ENCODE measurements around the gene ACTN2.
A peak's percentile ranks its signal among the peaks of the same experiment; 100 is the strongest.
"Not testable (repeated sequence)": the region's sequence is repeated elsewhere in the genome, so short reads cannot be mapped to it uniquely, and the experiment has no call there.

Gene ACTN2

GRCh38 chr1:236685917-236686814, at the start of gene ACTN2:
ACTN2 (plus strand) TSS chr1:236686499; CDS start chr1:236686674, 175 bp downstream.
- DNase-seq (ENCODE audit: low read depth) = peak; percentile 10

- DNase-seq (ENCODE audit: low read depth) = no peak
Measured at GRCh38 chr1:236638945-236639344, 47.4 kb upstream of the ACTN2 start.

- no peak for DNase-seq (ENCODE audit: low read depth)
Measured at GRCh38 chr1:236639686-236640085, 46.6 kb upstream of the ACTN2 start.

- no peak for DNase-seq (ENCODE audit: low read depth)
Measured at GRCh38 chr1:236642763-236643162, 43.5 kb upstream of the ACTN2 start.

GRCh38 chr1:236645016-236645680, 41.2 kb upstream of the ACTN2 start:
- DNase-seq (ENCODE audit: low read depth) = no peak

DNA sequence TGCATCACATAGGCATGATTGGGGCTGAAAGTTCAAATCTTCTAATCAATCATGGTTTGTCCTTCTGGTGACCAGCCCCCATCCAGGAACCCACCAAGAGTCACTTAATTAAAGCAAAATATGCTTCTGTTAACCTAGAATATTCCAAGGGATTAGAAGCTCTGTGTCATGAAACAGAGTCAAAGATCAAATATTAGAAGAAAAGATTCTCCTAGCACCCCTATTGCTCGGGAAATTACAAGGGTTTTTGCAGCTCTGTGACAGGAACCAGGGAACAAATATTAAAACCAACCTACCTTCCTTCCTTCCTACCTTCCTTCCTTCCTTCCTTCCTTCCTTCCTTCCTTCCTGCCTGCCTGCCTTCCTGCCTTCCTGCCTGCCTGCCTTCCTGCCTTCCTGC, 31.8 kb upstream of the ACTN2 start:
- DNase-seq (ENCODE audit: low read depth) = no peak

- DNase-seq (ENCODE audit: low read depth) = no peak
Measured at GRCh38 chr1:236654957-236655356, 31.3 kb upstream of the ACTN2 start.

DNA sequence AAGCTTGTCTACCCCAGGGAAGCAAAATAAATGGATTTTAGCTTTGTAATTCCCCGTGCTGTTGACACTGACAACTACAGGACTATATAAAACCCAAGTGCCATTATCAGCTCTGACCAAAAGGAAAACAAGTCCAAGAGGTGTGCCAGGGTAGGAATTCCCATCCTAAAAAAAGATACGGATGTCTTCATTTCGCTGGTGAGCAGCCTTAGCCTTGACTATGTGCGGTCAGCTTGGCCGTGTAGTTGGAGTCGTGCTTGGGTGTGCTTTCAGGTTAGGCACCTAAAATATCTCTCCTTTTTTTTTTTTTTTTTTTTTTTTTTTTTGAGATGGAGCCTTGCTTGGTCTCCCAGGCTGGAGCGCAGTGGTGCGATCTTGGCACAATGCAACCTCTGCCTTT, 28.9 kb upstream of the ACTN2 start:
- DNase-seq (ENCODE audit: low read depth) = no peak

GRCh38 chr1:236659792-236660587, 26.3 kb upstream of the ACTN2 start:
- DNase-seq (ENCODE audit: low read depth) = no peak

- DNase-seq (ENCODE audit: low read depth) = peak; percentile 28
Measured at GRCh38 chr1:236663934-236664333, 22.4 kb upstream of the ACTN2 start.

DNA sequence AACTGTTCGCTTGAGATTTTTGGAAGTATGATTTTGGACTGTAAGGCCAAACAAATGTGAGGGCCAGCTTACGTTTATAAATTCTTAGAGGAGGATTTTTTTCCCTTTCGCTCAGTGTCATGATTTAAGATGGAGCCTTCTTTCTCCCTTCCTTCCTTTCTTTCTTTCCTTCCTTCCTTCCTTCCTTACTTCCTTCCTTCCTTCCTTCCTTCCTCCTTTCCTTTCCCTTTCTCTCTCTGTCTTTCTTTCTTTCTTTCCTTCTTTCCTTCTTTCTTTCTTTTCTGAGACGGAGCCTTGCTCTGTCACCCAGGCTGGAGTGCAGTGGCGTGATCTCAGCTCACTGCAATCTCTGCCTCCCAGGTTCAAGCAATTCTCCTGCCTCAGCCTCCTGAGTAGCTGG, 17.4 kb upstream of the ACTN2 start:
- not testable (repeated sequence) for DNase-seq (ENCODE audit: low read depth)

DNA sequence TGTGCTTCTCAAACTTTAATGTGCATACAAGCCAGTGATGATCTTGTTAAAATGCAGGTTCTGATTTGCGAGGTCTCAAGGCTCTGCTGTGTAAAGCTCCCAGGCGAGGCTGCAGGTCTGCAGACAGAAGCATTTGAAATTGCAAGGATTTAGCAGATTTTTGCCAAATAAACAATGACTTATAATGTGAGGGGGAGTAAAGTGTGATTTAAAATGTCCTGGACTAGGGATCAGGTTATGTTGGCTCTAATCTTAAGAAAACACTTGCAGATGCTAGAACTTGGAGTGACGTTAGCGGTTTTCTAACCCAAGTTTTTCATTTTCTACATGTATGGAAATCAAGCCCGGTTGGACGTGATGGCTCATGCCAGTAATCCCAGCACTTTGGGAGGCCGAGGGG, 16.2 kb upstream of the ACTN2 start:
- DNase-seq (ENCODE audit: low read depth) = no peak

DNA sequence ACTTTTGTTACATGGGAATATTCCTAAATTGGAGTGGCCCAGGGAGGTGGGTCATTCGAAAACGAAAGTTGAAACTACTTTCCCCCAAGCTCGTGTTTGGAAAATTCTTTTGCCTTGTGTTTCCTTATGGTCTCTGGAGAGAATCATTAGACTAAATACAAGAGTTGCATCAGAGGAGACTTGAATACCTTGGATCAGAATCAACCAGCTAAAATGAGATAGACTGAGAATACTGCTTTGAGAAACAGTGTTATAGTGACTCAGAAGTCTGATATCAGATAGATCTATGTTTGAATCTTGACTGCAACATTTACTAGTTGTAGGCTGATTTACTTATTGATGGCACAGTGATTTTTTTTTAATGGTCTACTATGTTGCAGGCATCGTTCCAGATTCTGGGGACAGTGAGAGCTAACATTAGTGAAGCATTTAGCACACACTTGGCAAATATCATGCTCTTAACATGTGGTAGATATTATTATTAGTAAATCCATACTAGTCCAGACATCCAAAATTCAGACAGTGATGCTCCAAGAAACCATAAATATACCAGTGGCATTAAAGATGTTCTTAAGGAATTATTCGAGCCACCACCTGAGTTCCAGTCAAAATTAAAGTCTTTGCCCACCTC, 12.9 kb upstream of the ACTN2 start:
- DNase-seq (ENCODE audit: low read depth) = peak; percentile 27

GRCh38 chr1:236677641-236678235, 8.6 kb upstream of the ACTN2 start:
- DNase-seq (ENCODE audit: low read depth) = peak; percentile 70

GRCh38 chr1:236681219-236681618, 5.1 kb upstream of the ACTN2 start:
- no peak for DNase-seq (ENCODE audit: low read depth)

- no peak for DNase-seq (ENCODE audit: low read depth)
Measured at GRCh38 chr1:236685205-236685916, 938 bp upstream of the ACTN2 start.

- no peak for DNase-seq (ENCODE audit: low read depth)
Measured at GRCh38 chr1:236686815-236687160, 489 bp downstream of the ACTN2 start.

GRCh38 chr1:236687273-236687672, 974 bp downstream of the ACTN2 start:
- DNase-seq (ENCODE audit: low read depth) = no peak

DNA sequence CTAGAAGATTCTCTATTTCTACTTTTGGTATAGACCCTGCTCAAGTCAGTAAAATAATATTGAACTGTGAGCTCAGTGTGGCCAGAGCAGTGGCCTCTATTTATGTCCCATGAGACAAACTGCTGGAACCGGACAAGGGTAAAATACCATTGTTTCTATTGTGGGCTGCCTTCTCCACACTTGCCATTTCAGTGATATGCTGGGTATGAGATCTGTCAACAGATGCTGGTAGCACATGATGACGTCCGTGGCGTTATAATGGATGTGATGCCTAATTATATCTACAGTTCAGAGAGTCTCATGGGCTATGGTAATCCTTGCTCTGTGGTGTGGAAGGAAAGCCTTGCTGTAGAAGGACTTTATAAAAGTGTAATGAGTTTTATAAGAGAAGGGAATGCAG, 2.4 kb downstream of the ACTN2 start:
- DNase-seq (ENCODE audit: low read depth) = no peak

DNA sequence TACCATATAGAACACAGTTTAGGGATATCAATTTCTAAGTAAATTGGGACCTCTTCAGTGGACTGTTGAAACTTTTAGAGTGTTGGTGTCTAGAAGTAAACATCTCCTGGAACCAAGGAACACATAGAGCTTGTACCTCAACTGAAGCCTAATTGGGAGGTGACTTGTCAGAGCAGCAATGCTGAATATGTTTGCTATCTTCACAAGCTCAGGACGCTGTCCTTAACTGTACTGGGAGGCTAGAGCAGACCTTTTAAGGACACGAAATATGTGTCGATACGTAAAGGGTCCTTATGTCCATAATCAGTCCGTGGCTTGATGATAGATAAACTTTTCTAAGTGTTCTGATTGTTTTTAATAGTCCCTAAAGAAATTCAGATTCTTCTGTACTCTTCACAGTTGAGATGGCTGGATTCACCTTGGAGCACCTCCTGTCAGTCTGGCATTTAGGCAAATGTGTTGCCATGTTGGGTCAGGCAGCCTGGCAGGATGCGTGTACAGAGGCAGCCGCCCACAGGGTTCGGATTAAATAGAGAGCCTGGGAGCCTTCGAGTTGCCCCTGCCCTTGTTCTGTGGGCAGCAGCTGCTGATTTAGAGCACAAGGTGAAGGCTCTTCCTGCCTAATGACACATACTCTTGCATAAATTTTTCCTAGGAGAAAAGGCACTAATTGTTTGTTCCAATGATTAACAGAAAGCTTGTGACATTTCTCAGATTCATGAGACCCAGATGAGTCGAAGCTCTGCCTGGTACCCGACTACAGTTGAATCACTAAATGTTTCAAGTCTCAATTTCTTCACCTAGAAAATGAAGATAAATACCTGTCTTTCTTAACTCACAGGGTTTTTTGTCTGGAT, 3.6 kb downstream of the ACTN2 start:
- no peak for DNase-seq (ENCODE audit: low read depth)

All from iris pigment epithelial cell (primary cell).